Stimulated activated naive CD8-positive, alpha-beta T cell treated with anti-CD3 and anti-CD28 coated beads, Interleukin-15, Interleukin-2, amounts not matched to agents 100 U/mL and 50 U/mL, for 24 hours (primary cell): ENCODE results near the gene PNO1.
"Not testable (repeated sequence)": the region's sequence is repeated elsewhere in the genome, so short reads cannot be mapped to it uniquely, and the experiment has no call there.

Experiments used
- ATAC-seq: fragments of 150-1000 bp; cut with Tn5 transposase; one replicate; pipeline ENCODE4 v1.10.0; 2021
- DNase-seq: peaks from one replicate; pipeline ENCODE4 v3.0.0; 2021

PNO1 gene

GRCh38 chr2:68157002-68157401 lies 686 bp upstream of the PNO1 start:
- DNase-seq, result no peak

GRCh38 chr2:68158134-68158447 lies 403 bp downstream of the PNO1 start:
- DNase-seq (no peak), ATAC-seq (no peak)

More at GRCh38 chr2:68157002-68157401, 686 bp upstream of the PNO1 start:
- ATAC-seq, result peak; percentile 34

GRCh38 chr2:68163641-68164040 lies 6.0 kb downstream of the PNO1 start:
- no peak for ATAC-seq
- no peak for DNase-seq

- ATAC-seq (no peak), DNase-seq (no peak)
Measured at GRCh38 chr2:68167186-68167585, 9.5 kb downstream of the PNO1 start.

- DNase-seq (no peak), ATAC-seq (no peak)
Measured at GRCh38 chr2:68169308-68169707, 11.6 kb downstream of the PNO1 start.

GRCh38 chr2:68171146-68171545 lies 13.5 kb downstream of the PNO1 start:
- DNase-seq, result no peak
- ATAC-seq, result no peak

- ATAC-seq (no peak), DNase-seq (no peak)
Measured at GRCh38 chr2:68171684-68172083, 14.0 kb downstream of the PNO1 start.

GRCh38 chr2:68172521-68172920 lies 14.8 kb downstream of the PNO1 start:
- no peak for DNase-seq
- ATAC-seq, result no peak

- DNase-seq (no peak), ATAC-seq (no peak)
Measured at GRCh38 chr2:68172990-68173700, 15.5 kb downstream of the PNO1 start.

GRCh38 chr2:68175210-68175609 lies 17.5 kb downstream of the PNO1 start:
- ATAC-seq, DNase-seq: not testable (repeated sequence)

GRCh38 chr2:68176657-68177056 lies 19.0 kb downstream of the PNO1 start:
- ATAC-seq, result no peak
- no peak for DNase-seq

GRCh38 chr2:68177541-68177940 lies 19.9 kb downstream of the PNO1 start:
- no peak for DNase-seq
- ATAC-seq, result no peak

GRCh38 chr2:68178432-68178831 lies 20.7 kb downstream of the PNO1 start:
- no peak for DNase-seq
- ATAC-seq, result no peak

GRCh38 chr2:68178954-68179627 lies 21.4 kb downstream of the PNO1 start:
- no peak for ATAC-seq
- DNase-seq, result no peak

- DNase-seq (no peak), ATAC-seq (no peak)
Measured at GRCh38 chr2:68182902-68183301, 25.2 kb downstream of the PNO1 start.

- DNase-seq (peak; percentile 73), ATAC-seq (peak; percentile 55)
Measured at GRCh38 chr2:68185541-68186164, 28.0 kb downstream of the PNO1 start.

GRCh38 chr2:68187329-68187728 lies 29.6 kb downstream of the PNO1 start:
- DNase-seq (no peak), ATAC-seq (no peak)

GRCh38 chr2:68188831-68189230 lies 31.1 kb downstream of the PNO1 start:
- DNase-seq, result no peak
- no peak for ATAC-seq

GRCh38 chr2:68189991-68190784 lies 32.5 kb downstream of the PNO1 start:
- DNase-seq (no peak), ATAC-seq (no peak)

GRCh38 chr2:68190991-68191731 lies 33.5 kb downstream of the PNO1 start:
- DNase-seq (no peak), ATAC-seq (peak; percentile 85)

- no peak for DNase-seq
- peak; percentile 90 for ATAC-seq
Measured at GRCh38 chr2:68193144-68193543, 35.5 kb downstream of the PNO1 start.

- ATAC-seq (no peak), DNase-seq (no peak)
Measured at GRCh38 chr2:68193787-68194372, 36.2 kb downstream of the PNO1 start.
